ENCODE results near the gene NACC2. TPM values are rescaled to one million over a fixed set of nuclear protein-coding genes. Genes with fewer than 3 reads are reported as not detected.

Gene NACC2
- total RNA-seq, 1 donor from 2014 or later = 34.0 TPM

GRCh38 chr9:135976944-135977343 is 118.1 kb downstream of the NACC2 start:
- Histone ChIP-seq H2AFZ (ENCODE audit: low read depth, low read length) (no peak overlapping the region), H3K4me2 (ENCODE audit: low read length) (no peak overlapping the region), H3K4me1 (ENCODE audit: insufficient read depth, low read length) (no peaks in the 10 kb centered on the region), H4K20me1 (ENCODE audit: insufficient read depth, low read length) (no peaks in the 10 kb centered on the region), H3K27me3 (ENCODE audit: insufficient read depth, low read length) (peaks cover under 1% of the 10 kb centered on the region), H3K79me2 (ENCODE audit: insufficient read depth, low read length) (no peaks in the 10 kb centered on the region), H3K9me3 (ENCODE audit: insufficient read depth, low read depth, low read length) (no peaks in the 10 kb centered on the region), H3K36me3 (ENCODE audit: insufficient read depth, low read length) (no peaks in the 10 kb centered on the region), H3K9ac (ENCODE audit: low read length) (no peak overlapping the region), H3K27ac (ENCODE audit: low read depth, low read length) (no peak overlapping the region), H3K4me3 (ENCODE audit: insufficient read depth, low read depth, low read length) (no peak overlapping the region)
- no peaks in the 10 kb centered on the region for H3K9me3 Mint-ChIP-seq (ENCODE audit: unreplicated experiment)
- no peak for DNase-seq (ENCODE audit: low read depth)
- TF ChIP-seq CTCF (IDR thresholded peaks at IDR 0.05; ENCODE audit: insufficient read depth, low read depth, low read length) (no peak), EZH2 (IDR thresholded peaks at IDR 0.05; ENCODE audit: insufficient read depth, low read length) (no peak)
- H3K4me3 Mint-ChIP-seq (ENCODE audit: unreplicated experiment) = no peak overlapping the region
- peaks cover 15% of the 10 kb centered on the region for H3K27me3 Mint-ChIP-seq (ENCODE audit: low read depth, unreplicated experiment)
- no peaks in the 10 kb centered on the region for H3K36me3 Mint-ChIP-seq (ENCODE audit: low read depth, unreplicated experiment)
- H3K27ac Mint-ChIP-seq (ENCODE audit: unreplicated experiment) = peak overlapping the region; percentile 26
- H3K4me1 Mint-ChIP-seq (ENCODE audit: low read depth, unreplicated experiment) = peaks cover 8% of the 10 kb centered on the region
- FAIRE-seq = no peak

- Histone ChIP-seq H3K4me1 (ENCODE audit: insufficient read depth, low read length) (no peaks in the 10 kb centered on the region), H3K27me3 (ENCODE audit: insufficient read depth, low read length) (peaks cover 3% of the 10 kb centered on the region), H3K9me3 (ENCODE audit: insufficient read depth, low read depth, low read length) (no peaks in the 10 kb centered on the region), H3K79me2 (ENCODE audit: insufficient read depth, low read length) (no peaks in the 10 kb centered on the region), H2AFZ (ENCODE audit: low read depth, low read length) (no peak overlapping the region), H3K27ac (ENCODE audit: low read depth, low read length) (no peak overlapping the region), H3K4me3 (ENCODE audit: insufficient read depth, low read depth, low read length) (no peak overlapping the region), H3K36me3 (ENCODE audit: insufficient read depth, low read length) (no peaks in the 10 kb centered on the region), H4K20me1 (ENCODE audit: insufficient read depth, low read length) (no peaks in the 10 kb centered on the region), H3K4me2 (ENCODE audit: low read length) (no peak overlapping the region), H3K9ac (ENCODE audit: low read length) (no peak overlapping the region)
- TF ChIP-seq CTCF (IDR thresholded peaks at IDR 0.05; ENCODE audit: insufficient read depth, low read depth, low read length) (no peak), EZH2 (IDR thresholded peaks at IDR 0.05; ENCODE audit: insufficient read depth, low read length) (no peak)
- H3K9me3 Mint-ChIP-seq (ENCODE audit: unreplicated experiment) = no peaks in the 10 kb centered on the region
- peak overlapping the region; percentile 34 for H3K4me3 Mint-ChIP-seq (ENCODE audit: unreplicated experiment)
- DNase-seq (ENCODE audit: low read depth) (no peak), FAIRE-seq (no peak)
- peaks cover 8% of the 10 kb centered on the region for H3K4me1 Mint-ChIP-seq (ENCODE audit: low read depth, unreplicated experiment)
- H3K36me3 Mint-ChIP-seq (ENCODE audit: low read depth, unreplicated experiment) = no peaks in the 10 kb centered on the region
- peak overlapping the region; percentile 26 for H3K27ac Mint-ChIP-seq (ENCODE audit: unreplicated experiment)
- peaks cover 15% of the 10 kb centered on the region for H3K27me3 Mint-ChIP-seq (ENCODE audit: low read depth, unreplicated experiment)
These were observed 118.6 kb downstream of the NACC2 start for GRCh38 chr9:135976531-135976930.

DNA sequence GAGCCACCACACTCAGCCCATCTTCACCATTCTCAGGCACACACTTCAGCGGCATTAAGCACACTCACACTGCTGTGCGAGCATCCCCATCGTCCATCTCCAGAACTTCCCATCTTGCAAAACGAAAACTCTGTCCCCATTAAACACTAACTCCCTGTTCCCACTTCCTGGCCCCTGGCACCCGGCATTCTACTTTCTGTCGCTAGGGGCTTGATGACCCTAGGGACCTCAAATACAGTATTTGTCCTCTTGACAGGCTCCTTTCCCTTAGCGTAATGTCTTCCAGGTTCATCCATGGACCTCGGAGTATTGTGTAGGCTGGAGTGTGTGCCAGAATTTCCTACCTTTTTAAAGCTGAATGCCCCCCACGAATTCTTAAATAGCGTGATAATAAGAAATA is 119.3 kb downstream of the NACC2 start:
- H3K27ac ChIP-seq (ENCODE audit: low read depth, low read length) = no peak overlapping the region
- no peak overlapping the region for H2AFZ ChIP-seq (ENCODE audit: low read depth, low read length)
- no peaks in the 10 kb centered on the region for H3K79me2 ChIP-seq (ENCODE audit: insufficient read depth, low read length)
- Mint-ChIP-seq H3K4me3 (ENCODE audit: unreplicated experiment) (no peak overlapping the region), H3K27me3 (ENCODE audit: low read depth, unreplicated experiment) (peaks cover 20% of the 10 kb centered on the region), H3K9me3 (ENCODE audit: unreplicated experiment) (no peaks in the 10 kb centered on the region), H3K4me1 (ENCODE audit: low read depth, unreplicated experiment) (peaks cover 8% of the 10 kb centered on the region), H3K36me3 (ENCODE audit: low read depth, unreplicated experiment) (no peaks in the 10 kb centered on the region), H3K27ac (ENCODE audit: unreplicated experiment) (no peak overlapping the region)
- H3K4me3 ChIP-seq (ENCODE audit: insufficient read depth, low read depth, low read length) = no peak overlapping the region
- FAIRE-seq (no peak), DNase-seq (ENCODE audit: low read depth) (no peak)
- no peaks in the 10 kb centered on the region for H3K9me3 ChIP-seq (ENCODE audit: insufficient read depth, low read depth, low read length)
- TF ChIP-seq CTCF (IDR thresholded peaks at IDR 0.05; ENCODE audit: insufficient read depth, low read depth, low read length) = no peak
- TF ChIP-seq EZH2 (IDR thresholded peaks at IDR 0.05; ENCODE audit: insufficient read depth, low read length) = no peak
- no peak overlapping the region for H3K4me2 ChIP-seq (ENCODE audit: low read length)
- H3K4me1 ChIP-seq (ENCODE audit: insufficient read depth, low read length) = no peaks in the 10 kb centered on the region
- no peak overlapping the region for H3K9ac ChIP-seq (ENCODE audit: low read length)
- no peaks in the 10 kb centered on the region for H4K20me1 ChIP-seq (ENCODE audit: insufficient read depth, low read length)
- no peaks in the 10 kb centered on the region for H3K36me3 ChIP-seq (ENCODE audit: insufficient read depth, low read length)
- H3K27me3 ChIP-seq (ENCODE audit: insufficient read depth, low read length) = peaks cover 3% of the 10 kb centered on the region

All from astrocyte (in vitro differentiated cells and primary cell).